ENCODE data around the gene NDUFS7.

NDUFS7 gene

DNA sequence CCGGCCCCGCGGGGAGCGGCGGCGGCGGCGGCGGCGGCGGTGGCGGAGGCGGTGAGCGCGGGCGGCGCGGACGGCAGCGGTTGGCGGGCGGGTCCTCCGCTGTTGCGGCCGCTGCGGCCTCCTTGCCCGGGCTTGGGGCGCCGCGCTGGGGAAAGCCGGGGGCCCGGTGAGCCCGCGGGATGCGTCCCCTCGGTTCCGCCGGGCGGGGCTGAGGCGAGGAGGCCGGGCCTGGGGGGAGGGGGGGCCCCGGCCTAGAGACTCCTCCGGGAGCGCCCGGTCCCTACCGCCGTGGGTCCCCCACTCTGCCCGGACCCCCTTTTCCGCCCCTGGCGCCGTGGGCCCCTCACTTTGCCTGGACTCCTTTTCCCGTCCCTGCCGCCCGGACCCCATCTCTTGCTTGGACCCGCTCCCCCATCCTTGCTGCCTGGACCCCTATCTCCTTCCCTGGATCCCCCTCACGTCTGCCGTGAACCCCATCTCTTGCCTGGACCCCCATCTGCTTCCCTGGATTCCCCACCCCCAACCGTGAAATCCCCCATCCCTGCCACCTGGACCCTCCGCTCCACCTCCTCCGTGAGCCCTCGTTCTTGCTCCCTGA lies 28.6 kb upstream of the NDUFS7 start:
- H3K27ac ChIP-seq (ENCODE audit: low read depth, low read length), result peak overlapping the region; percentile 27
- peak overlapping the region; percentile 88 for H3K18ac ChIP-seq (ENCODE audit: low read length)
- H3K23ac ChIP-seq (ENCODE audit: low read length), result no peak overlapping the region
- peaks cover 13% of the 10 kb centered on the region for H3K79me2 ChIP-seq (ENCODE audit: control insufficient read depth, insufficient read depth, low read length, poor library complexity)
- peak overlapping the region; percentile 50 for H2AFZ ChIP-seq (ENCODE audit: insufficient read depth, low read length, poor library complexity)
- H3K27me3 ChIP-seq (ENCODE audit: insufficient read depth, low read length), result no peaks in the 10 kb centered on the region
- peak overlapping the region; percentile 86 for H3K4me2 ChIP-seq (ENCODE audit: low read length)
- WGBS (ENCODE audit: extremely low coverage, insufficient coverage, insufficient read length), result no CpG with 5 or more reads among the region's 61 CpGs
- peaks cover 0 to 7% of the 10 kb centered on the region in 2 experiments for H3K4me1 ChIP-seq (ENCODE audit: control insufficient read depth in 1 of 2, insufficient read depth in 2 of 2, low read length in 2 of 2)
- H3K4me3 ChIP-seq (ENCODE audit: low read depth, low read length), result peak overlapping the region; percentile 79
- H3K9ac ChIP-seq (ENCODE audit: low read length), result peak overlapping the region; percentile 47
- peak overlapping the region; percentile 73 for H2BK120ac ChIP-seq (ENCODE audit: insufficient read depth, low read length, poor library complexity)
- peaks cover 6% of the 10 kb centered on the region for H3K9me3 ChIP-seq (ENCODE audit: insufficient read depth, low read depth, low read length)
- H3K4ac ChIP-seq (ENCODE audit: low read depth, low read length), result peak overlapping the region; percentile 89
- peak overlapping the region; percentile 63 for H4K12ac ChIP-seq (ENCODE audit: low read depth, low read length)
- H2BK5ac ChIP-seq (ENCODE audit: low read depth, low read length, poor library complexity), result peak overlapping the region; percentile 45
- peaks cover 9% of the 10 kb centered on the region for H3K79me1 ChIP-seq (ENCODE audit: low read length)
- peak overlapping the region; percentile 68 for H4K8ac ChIP-seq (ENCODE audit: low read depth, low read length)
- H3K36me3 ChIP-seq (ENCODE audit: control insufficient read depth in 1 of 2, insufficient read depth in 2 of 2, low read length in 2 of 2), result peaks cover 18 to 20% of the 10 kb centered on the region in 2 experiments
- DNase-seq, result no peak
- H3K14ac ChIP-seq (ENCODE audit: low read length), result peak overlapping the region; percentile 93
- peak overlapping the region; percentile 80 for H2AK5ac ChIP-seq (ENCODE audit: low read length)
- no peak overlapping the region for H2BK12ac ChIP-seq (ENCODE audit: low read length)
- H4K91ac ChIP-seq (ENCODE audit: low read depth, low read length), result peak overlapping the region; percentile 93

DNA sequence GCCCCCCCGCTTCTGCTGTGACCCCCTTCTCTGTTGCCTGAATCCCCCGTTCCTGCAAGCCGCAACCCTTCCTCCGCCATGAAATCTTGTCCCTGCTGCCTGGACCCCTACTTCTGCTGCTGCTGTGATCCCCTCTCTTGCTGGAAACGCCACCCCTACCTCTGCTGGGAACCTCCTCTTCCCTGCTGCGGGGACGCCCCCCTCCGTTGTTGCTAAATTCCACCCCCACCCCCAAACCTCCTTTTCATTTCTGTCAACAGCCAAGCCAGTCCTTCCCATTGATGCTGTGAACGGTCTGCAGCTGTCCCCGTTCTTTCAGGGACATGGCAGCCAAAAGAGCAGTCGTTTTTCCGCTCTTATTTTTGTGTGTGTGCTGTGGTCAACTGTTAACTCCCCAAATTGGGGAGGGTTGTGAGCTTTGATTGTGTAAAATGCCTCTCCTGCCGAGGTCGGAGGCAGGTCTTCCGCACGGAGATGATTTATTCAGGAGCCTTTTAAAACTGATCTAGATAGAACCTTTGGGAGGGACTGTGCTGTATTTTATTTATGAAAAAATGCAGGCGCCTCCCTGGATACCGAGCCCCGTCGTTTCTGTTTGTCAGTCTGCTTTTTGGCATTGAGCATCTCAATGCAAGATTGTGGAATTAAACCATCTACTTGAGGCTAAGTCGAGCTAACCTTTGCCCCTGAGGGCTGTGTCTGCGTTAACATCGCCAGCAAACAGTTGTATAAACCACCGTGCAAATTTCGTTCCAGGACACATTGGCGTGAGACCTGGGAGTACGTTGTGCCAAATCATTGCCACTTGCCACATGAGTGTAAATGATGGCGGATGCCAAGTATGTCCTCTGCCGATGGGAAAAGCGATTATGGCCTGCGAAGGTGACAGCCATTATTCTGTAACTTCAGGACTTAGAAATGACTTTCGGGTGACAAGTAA lies 27.9 kb upstream of the NDUFS7 start:
- Histone ChIP-seq H4K91ac (ENCODE audit: low read depth, low read length) (peak overlapping the region; percentile 93), H2AK5ac (ENCODE audit: low read length) (no peak overlapping the region), H2BK5ac (ENCODE audit: low read depth, low read length, poor library complexity) (no peak overlapping the region), H3K79me2 (ENCODE audit: control insufficient read depth, insufficient read depth, low read length, poor library complexity) (peaks cover 13% of the 10 kb centered on the region), H4K12ac (ENCODE audit: low read depth, low read length) (no peak overlapping the region), H3K23ac (ENCODE audit: low read length) (no peak overlapping the region), H2BK12ac (ENCODE audit: low read length) (no peak overlapping the region), H3K9ac (ENCODE audit: low read length) (peak overlapping the region; percentile 54), H2BK120ac (ENCODE audit: insufficient read depth, low read length, poor library complexity) (no peak overlapping the region), H3K9me3 (ENCODE audit: insufficient read depth, low read depth, low read length) (peaks cover 6% of the 10 kb centered on the region), H3K36me3 (ENCODE audit: control insufficient read depth in 1 of 2, insufficient read depth in 2 of 2, low read length in 2 of 2) (peaks cover 26 to 28% of the 10 kb centered on the region in 2 experiments), H3K4ac (ENCODE audit: low read depth, low read length) (peak overlapping the region; percentile 89), H3K18ac (ENCODE audit: low read length) (peak overlapping the region; percentile 88), H3K27ac (ENCODE audit: low read depth, low read length) (no peak overlapping the region), H3K27me3 (ENCODE audit: insufficient read depth, low read length) (no peaks in the 10 kb centered on the region), H3K4me2 (ENCODE audit: low read length) (peak overlapping the region; percentile 86), H3K4me3 (ENCODE audit: low read depth, low read length) (peak overlapping the region; percentile 79), H3K14ac (ENCODE audit: low read length) (peak overlapping the region; percentile 93), H3K4me1 (ENCODE audit: control insufficient read depth in 1 of 2, insufficient read depth in 2 of 2, low read length in 2 of 2) (peaks cover 2 to 7% of the 10 kb centered on the region in 2 experiments), H4K8ac (ENCODE audit: low read depth, low read length) (peak overlapping the region; percentile 68), H3K79me1 (ENCODE audit: low read length) (peaks cover 9% of the 10 kb centered on the region), H2AFZ (ENCODE audit: insufficient read depth, low read length, poor library complexity) (no peak overlapping the region)
- DNase-seq, result no peak
- no CpG with 5 or more reads among the region's 32 CpGs for WGBS (ENCODE audit: extremely low coverage, insufficient coverage, insufficient read length)

DNA sequence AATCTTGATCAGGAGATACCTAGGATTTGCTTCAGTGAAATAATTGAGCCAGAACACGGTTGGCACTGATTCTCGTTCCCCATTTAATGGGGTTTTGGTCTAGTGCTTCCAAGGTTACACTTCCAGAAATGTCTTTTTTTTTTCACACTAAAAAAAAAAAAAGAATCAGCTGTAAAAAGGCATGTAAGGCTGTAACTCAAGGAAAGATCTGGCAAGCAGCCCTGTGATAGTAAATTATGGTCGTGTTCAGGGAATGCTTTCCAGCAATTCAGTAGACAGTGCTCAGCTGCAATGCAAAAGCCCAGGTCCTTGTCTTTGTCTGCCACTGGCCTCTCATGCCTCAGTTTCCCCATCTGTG lies 27.2 kb upstream of the NDUFS7 start:
- WGBS (ENCODE audit: extremely low coverage, insufficient coverage, insufficient read length), result no CpG with 5 or more reads among the region's 3 CpGs
- Histone ChIP-seq H3K27me3 (ENCODE audit: insufficient read depth, low read length) (no peaks in the 10 kb centered on the region), H2BK5ac (ENCODE audit: low read depth, low read length, poor library complexity) (no peak overlapping the region), H2AFZ (ENCODE audit: insufficient read depth, low read length, poor library complexity) (no peak overlapping the region), H2AK5ac (ENCODE audit: low read length) (no peak overlapping the region), H3K4me1 (ENCODE audit: control insufficient read depth in 1 of 2, insufficient read depth in 2 of 2, low read length in 2 of 2) (peaks cover 2 to 7% of the 10 kb centered on the region in 2 experiments), H3K4me2 (ENCODE audit: low read length) (no peak overlapping the region), H2BK12ac (ENCODE audit: low read length) (no peak overlapping the region), H2BK120ac (ENCODE audit: insufficient read depth, low read length, poor library complexity) (no peak overlapping the region), H3K23ac (ENCODE audit: low read length) (no peak overlapping the region), H3K9me3 (ENCODE audit: insufficient read depth, low read depth, low read length) (peaks cover 6% of the 10 kb centered on the region), H3K9ac (ENCODE audit: low read length) (no peak overlapping the region), H3K14ac (ENCODE audit: low read length) (no peak overlapping the region), H3K27ac (ENCODE audit: low read depth, low read length) (no peak overlapping the region), H4K12ac (ENCODE audit: low read depth, low read length) (no peak overlapping the region), H3K4ac (ENCODE audit: low read depth, low read length) (no peak overlapping the region), H3K79me2 (ENCODE audit: control insufficient read depth, insufficient read depth, low read length, poor library complexity) (peaks cover 13% of the 10 kb centered on the region), H3K4me3 (ENCODE audit: low read depth, low read length) (no peak overlapping the region), H3K79me1 (ENCODE audit: low read length) (peaks cover 9% of the 10 kb centered on the region), H4K8ac (ENCODE audit: low read depth, low read length) (no peak overlapping the region), H4K91ac (ENCODE audit: low read depth, low read length) (no peak overlapping the region), H3K36me3 (ENCODE audit: control insufficient read depth in 1 of 2, insufficient read depth in 2 of 2, low read length in 2 of 2) (peaks cover 29 to 30% of the 10 kb centered on the region in 2 experiments), H3K18ac (ENCODE audit: low read length) (no peak overlapping the region)
- no peak for DNase-seq

DNA sequence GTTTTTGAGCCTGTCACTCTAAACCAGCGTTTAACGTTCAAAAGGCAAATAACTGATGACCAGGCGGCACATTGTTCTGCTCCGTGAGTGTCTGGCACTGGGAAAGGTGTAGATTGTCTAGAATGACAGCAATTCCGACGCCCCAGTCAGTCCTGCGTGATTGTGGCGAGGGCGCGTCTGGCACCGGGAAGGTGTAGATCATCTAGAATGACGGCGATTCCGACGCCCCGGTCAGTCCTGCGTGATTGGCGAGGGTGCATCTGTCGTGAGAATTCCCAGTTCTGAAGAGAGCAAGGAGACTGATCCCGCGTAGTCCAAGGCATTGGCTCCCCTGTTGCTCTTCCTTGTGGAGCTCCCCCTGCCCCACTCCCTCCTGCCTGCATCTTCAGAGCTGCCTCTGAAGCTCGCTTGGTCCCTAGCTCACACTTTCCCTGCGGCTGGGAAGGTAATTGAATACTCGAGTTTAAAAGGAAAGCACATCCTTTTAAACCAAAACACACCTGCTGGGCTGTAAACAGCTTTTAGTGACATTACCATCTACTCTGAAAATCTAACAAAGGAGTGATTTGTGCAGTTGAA lies 26.1 kb upstream of the NDUFS7 start:
- no peak for DNase-seq
- H2BK120ac ChIP-seq (ENCODE audit: insufficient read depth, low read length, poor library complexity), result no peak overlapping the region
- H3K79me2 ChIP-seq (ENCODE audit: control insufficient read depth, insufficient read depth, low read length, poor library complexity), result peaks cover 13% of the 10 kb centered on the region
- no peak overlapping the region for H3K4ac ChIP-seq (ENCODE audit: low read depth, low read length)
- no peak overlapping the region for H3K23ac ChIP-seq (ENCODE audit: low read length)
- H3K79me1 ChIP-seq (ENCODE audit: low read length), result peaks cover 9% of the 10 kb centered on the region
- no CpG with 5 or more reads among the region's 24 CpGs for WGBS (ENCODE audit: extremely low coverage, insufficient coverage, insufficient read length)
- peaks cover 2 to 7% of the 10 kb centered on the region in 2 experiments for H3K4me1 ChIP-seq (ENCODE audit: control insufficient read depth in 1 of 2, insufficient read depth in 2 of 2, low read length in 2 of 2)
- no peak overlapping the region for H3K4me2 ChIP-seq (ENCODE audit: low read length)
- no peaks in the 10 kb centered on the region for H3K27me3 ChIP-seq (ENCODE audit: insufficient read depth, low read length)
- H3K9me3 ChIP-seq (ENCODE audit: insufficient read depth, low read depth, low read length), result peaks cover 5% of the 10 kb centered on the region
- H4K91ac ChIP-seq (ENCODE audit: low read depth, low read length), result no peak overlapping the region
- no peak overlapping the region for H2AK5ac ChIP-seq (ENCODE audit: low read length)
- no peak overlapping the region for H3K9ac ChIP-seq (ENCODE audit: low read length)
- H3K36me3 ChIP-seq (ENCODE audit: control insufficient read depth in 1 of 2, insufficient read depth in 2 of 2, low read length in 2 of 2), result peaks cover 39 to 41% of the 10 kb centered on the region in 2 experiments
- no peak overlapping the region for H2AFZ ChIP-seq (ENCODE audit: insufficient read depth, low read length, poor library complexity)
- no peak overlapping the region for H3K14ac ChIP-seq (ENCODE audit: low read length)
- H3K4me3 ChIP-seq (ENCODE audit: low read depth, low read length), result no peak overlapping the region
- H2BK12ac ChIP-seq (ENCODE audit: low read length), result no peak overlapping the region
- H3K27ac ChIP-seq (ENCODE audit: low read depth, low read length), result no peak overlapping the region
- no peak overlapping the region for H2BK5ac ChIP-seq (ENCODE audit: low read depth, low read length, poor library complexity)
- no peak overlapping the region for H4K8ac ChIP-seq (ENCODE audit: low read depth, low read length)
- H3K18ac ChIP-seq (ENCODE audit: low read length), result no peak overlapping the region
- no peak overlapping the region for H4K12ac ChIP-seq (ENCODE audit: low read depth, low read length)
